ENCODE data around the gene CIAO2B. TPM values are rescaled to one million over a fixed set of nuclear protein-coding genes. Genes with fewer than 3 reads are reported as not detected.
A peak's percentile ranks its signal among the peaks of the same experiment; 100 is the strongest.

Gene CIAO2B
- total RNA-seq, 1 donor from 2014 or later, result 89.4 TPM

DNA sequence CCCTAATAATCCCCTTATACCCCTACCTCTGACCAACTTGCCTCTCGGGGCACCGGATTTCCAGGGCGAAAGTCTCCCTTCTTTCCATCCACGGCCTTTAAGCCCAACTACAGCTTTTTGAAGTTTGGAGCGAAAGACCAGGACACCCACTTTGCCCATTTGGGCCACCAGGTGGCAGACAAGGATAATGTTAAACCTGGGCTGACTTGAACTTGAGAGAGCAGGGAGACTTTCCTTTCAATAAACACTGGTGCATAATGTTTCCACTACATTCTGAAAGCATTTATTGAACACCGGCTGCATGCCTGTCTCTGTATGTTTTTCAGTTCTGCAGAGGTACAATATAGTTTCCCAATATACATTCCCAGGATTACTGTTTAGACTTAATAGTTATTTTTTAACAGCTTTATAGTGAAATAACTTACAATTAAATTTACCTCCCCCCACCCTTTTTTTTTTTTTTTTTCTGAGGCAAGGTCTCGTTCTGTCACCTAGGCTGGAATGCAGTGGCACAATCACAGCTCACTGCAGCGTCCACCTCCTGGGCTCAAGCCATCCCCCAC lies 20.0 kb upstream of the CIAO2B start:
- TF ChIP-seq, protein P1, sequence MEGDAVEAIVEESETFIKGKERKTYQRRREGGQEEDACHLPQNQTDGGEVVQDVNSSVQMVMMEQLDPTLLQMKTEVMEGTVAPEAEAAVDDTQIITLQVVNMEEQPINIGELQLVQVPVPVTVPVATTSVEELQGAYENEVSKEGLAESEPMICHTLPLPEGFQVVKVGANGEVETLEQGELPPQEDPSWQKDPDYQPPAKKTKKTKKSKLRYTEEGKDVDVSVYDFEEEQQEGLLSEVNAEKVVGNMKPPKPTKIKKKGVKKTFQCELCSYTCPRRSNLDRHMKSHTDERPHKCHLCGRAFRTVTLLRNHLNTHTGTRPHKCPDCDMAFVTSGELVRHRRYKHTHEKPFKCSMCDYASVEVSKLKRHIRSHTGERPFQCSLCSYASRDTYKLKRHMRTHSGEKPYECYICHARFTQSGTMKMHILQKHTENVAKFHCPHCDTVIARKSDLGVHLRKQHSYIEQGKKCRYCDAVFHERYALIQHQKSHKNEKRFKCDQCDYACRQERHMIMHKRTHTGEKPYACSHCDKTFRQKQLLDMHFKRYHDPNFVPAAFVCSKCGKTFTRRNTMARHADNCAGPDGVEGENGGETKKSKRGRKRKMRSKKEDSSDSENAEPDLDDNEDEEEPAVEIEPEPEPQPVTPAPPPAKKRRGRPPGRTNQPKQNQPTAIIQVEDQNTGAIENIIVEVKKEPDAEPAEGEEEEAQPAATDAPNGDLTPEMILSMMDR (IDR thresholded peaks at IDR 0.05; ENCODE audit: partially characterized antibody, unreplicated experiment), result peak; percentile 84
- Mint-ChIP-seq H3K4me1 (ENCODE audit: low read depth, unreplicated experiment) (peaks cover 5% of the 10 kb centered on the region), H3K4me3 (ENCODE audit: unreplicated experiment) (no peak overlapping the region), H3K27ac (ENCODE audit: unreplicated experiment) (no peak overlapping the region), H3K36me3 (ENCODE audit: unreplicated experiment) (no peaks in the 10 kb centered on the region), H3K27me3 (ENCODE audit: unreplicated experiment) (peaks cover 2% of the 10 kb centered on the region), H3K9me3 (ENCODE audit: unreplicated experiment) (peaks cover 7% of the 10 kb centered on the region)
- DNase-seq, result peak; percentile 83

DNA sequence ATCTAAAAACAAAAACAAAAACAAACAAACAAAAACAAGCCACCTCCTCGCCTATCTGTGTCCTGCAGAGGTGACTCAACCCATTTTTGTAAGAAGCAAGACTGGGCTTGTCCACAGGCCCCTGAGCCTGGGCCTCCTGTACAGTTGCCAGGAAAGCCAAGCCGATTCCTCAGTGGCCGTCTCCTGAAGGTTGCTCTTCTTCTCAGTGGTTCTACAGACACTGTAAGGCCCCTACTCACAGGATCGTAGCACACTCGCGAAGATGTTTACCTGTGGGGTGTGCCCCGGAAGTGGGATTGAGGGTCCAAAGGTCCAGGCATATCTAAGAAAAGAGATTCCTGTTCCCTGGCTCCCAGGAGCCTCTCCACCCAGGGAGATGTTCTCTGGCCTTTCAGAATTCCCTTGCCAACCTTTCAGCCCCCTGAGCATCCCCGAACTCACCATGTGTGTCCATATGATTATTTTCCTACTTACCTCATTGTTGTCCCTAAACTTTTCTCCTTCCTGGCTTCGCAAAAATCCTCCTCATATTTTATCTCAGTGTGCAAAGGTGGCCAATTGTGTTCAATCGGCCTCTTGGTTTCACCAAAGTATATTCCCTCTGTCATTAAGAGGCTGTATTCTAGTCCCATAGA lies 19.4 kb upstream of the CIAO2B start:
- H3K9me3 Mint-ChIP-seq (ENCODE audit: unreplicated experiment), result peaks cover 7% of the 10 kb centered on the region

DNA sequence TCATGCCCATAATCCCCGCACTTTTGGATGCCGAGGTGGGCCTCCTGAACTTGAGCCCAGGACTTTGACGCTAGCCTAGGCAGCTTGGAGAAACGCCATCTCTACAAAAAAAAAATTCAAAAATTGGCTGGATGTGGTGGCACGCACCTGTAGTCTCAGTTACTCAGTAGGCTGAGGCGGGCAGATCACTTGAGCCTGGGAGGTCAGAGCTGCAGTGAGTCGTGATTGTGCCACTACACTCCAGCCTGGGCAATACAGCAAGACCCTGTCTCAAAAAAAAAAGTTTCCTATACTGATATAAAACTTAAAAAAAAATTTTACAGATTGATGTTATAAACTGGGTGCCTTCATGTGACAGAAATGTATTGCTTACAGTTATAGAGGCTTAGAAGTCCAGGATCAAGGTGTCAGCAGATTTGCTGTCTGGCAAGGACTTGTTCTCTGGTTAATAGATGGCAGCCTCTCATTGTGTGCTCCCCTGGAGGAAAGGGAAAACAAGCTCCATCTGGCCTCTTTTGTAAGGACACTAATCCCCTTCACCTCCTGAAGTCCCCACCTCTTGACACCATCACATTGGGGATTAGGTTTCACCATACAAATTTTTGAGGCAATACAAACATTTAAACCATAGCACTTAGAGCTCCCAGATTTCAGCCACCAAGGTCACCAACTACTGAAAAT lies 18.4 kb upstream of the CIAO2B start:
- H3K4me1 Mint-ChIP-seq (ENCODE audit: low read depth, unreplicated experiment), result peaks cover 8% of the 10 kb centered on the region
- H3K9me3 Mint-ChIP-seq (ENCODE audit: unreplicated experiment), result peaks cover 7% of the 10 kb centered on the region
- peaks cover 3% of the 10 kb centered on the region for H3K27me3 Mint-ChIP-seq (ENCODE audit: unreplicated experiment)
- TF ChIP-seq, protein P1 (IDR thresholded peaks at IDR 0.05; ENCODE audit: partially characterized antibody, unreplicated experiment), result no peak
- H3K4me3 Mint-ChIP-seq (ENCODE audit: unreplicated experiment), result no peak overlapping the region
- H3K36me3 Mint-ChIP-seq (ENCODE audit: unreplicated experiment), result no peaks in the 10 kb centered on the region
- DNase-seq, result no peak
- no peak overlapping the region for H3K27ac Mint-ChIP-seq (ENCODE audit: unreplicated experiment)

More for the DNA sequence above, 19.4 kb upstream of the CIAO2B start:
- Mint-ChIP-seq H3K27me3 (ENCODE audit: unreplicated experiment) (peaks cover 2% of the 10 kb centered on the region), H3K4me3 (ENCODE audit: unreplicated experiment) (no peak overlapping the region), H3K4me1 (ENCODE audit: low read depth, unreplicated experiment) (peaks cover 5% of the 10 kb centered on the region), H3K36me3 (ENCODE audit: unreplicated experiment) (no peaks in the 10 kb centered on the region), H3K27ac (ENCODE audit: unreplicated experiment) (no peak overlapping the region)
- no peak for DNase-seq
- TF ChIP-seq, protein P1 (IDR thresholded peaks at IDR 0.05; ENCODE audit: partially characterized antibody, unreplicated experiment), result no peak

DNA sequence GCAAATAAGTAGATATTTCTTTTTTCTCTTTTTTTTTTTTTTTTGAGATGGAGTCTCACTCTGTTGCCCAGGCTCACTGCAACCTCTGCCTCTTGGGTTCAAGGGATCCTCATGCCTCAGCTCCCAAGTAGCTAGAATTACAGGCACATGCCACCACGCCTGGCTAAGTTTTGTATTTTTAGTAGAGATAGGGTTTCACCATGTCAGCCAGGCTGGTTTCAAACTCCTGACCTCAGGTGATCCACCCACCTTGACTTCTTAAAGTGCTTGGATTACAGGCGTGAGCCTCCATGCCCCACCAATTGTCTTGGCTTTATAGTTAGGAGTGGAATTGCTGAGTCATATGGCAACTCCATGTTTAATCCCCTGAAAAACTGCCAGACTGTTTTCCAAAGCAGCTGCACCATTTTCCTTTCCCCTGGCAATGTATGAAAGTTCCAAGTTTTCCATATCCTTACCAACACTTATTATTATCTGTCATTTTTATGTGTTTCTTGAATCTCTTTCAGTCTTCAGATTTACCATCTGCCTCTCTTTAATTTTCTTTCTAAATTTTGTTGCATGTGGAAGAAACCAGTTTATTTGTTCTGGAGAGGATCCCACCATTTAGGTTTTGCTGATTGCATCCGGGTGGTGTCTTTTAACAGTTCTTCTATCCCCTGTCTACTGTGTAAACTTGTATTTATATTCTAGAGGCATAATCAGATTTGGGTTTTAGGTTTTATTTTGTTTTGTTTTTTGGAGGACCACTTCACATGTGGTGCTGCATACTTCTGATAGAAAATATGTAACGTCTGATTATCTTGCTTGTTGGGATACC lies 17.0 kb upstream of the CIAO2B start:
- Mint-ChIP-seq H3K4me3 (ENCODE audit: unreplicated experiment) (no peak overlapping the region), H3K27me3 (ENCODE audit: unreplicated experiment) (peaks cover 6% of the 10 kb centered on the region), H3K36me3 (ENCODE audit: unreplicated experiment) (no peaks in the 10 kb centered on the region), H3K9me3 (ENCODE audit: unreplicated experiment) (peaks cover 6% of the 10 kb centered on the region), H3K27ac (ENCODE audit: unreplicated experiment) (no peak overlapping the region), H3K4me1 (ENCODE audit: low read depth, unreplicated experiment) (peaks cover 11% of the 10 kb centered on the region)
- TF ChIP-seq, protein P1 (IDR thresholded peaks at IDR 0.05; ENCODE audit: partially characterized antibody, unreplicated experiment), result no peak
- no peak for DNase-seq

All from glutamatergic neuron (in vitro differentiated cells).